ENCODE results near the gene EPAS1. TPM values are rescaled to one million over a fixed set of nuclear protein-coding genes. Genes with fewer than 3 reads are reported as not detected.

The EPAS1 gene
- total and polyA plus RNA-seq, 2 of the 8 experiments (the other 6 are each of a cell fraction or from before 2014, with no cell fraction given): 2.0 to 4.9 TPM

DNA sequence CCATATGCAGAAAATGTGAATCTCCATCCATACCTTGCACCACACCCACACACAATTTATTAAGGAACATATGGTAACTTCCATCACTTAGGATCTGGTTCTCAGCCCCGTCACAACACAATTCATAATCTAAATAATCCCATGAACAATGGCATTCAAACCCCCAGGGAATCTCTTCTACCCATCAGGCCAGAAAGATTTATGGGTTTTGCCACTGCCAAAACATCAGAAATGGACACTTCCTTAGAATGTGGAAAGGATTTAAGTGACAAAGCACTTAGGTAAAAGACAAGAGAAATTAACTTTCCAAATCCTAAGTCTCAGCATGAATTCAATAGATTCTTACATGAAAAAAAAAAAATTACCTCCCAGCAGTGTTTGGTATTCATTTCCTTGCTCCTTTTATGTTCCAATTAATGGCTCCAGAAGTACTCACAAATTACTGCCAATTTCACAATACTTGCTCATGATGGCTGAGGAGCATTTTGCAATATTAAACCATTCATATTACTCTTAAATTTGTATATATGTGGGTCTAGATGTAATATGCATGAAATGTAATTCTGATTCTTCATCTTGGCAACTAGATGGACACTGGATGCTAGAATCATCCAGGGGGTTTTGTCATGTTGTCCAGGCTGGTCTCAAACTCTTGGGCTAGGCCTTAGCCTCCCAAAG lies 125.6 kb downstream of the EPAS1 start (continued):
- TF ChIP-seq, protein P1, sequence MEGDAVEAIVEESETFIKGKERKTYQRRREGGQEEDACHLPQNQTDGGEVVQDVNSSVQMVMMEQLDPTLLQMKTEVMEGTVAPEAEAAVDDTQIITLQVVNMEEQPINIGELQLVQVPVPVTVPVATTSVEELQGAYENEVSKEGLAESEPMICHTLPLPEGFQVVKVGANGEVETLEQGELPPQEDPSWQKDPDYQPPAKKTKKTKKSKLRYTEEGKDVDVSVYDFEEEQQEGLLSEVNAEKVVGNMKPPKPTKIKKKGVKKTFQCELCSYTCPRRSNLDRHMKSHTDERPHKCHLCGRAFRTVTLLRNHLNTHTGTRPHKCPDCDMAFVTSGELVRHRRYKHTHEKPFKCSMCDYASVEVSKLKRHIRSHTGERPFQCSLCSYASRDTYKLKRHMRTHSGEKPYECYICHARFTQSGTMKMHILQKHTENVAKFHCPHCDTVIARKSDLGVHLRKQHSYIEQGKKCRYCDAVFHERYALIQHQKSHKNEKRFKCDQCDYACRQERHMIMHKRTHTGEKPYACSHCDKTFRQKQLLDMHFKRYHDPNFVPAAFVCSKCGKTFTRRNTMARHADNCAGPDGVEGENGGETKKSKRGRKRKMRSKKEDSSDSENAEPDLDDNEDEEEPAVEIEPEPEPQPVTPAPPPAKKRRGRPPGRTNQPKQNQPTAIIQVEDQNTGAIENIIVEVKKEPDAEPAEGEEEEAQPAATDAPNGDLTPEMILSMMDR (IDR thresholded peaks at IDR 0.05; ENCODE audit: control extremely low read depth in 1 of 3, insufficient read depth in 1 of 3, low read depth in 1 of 3, low read length in 3 of 3): no peak
- TF ChIP-seq BCL11A (IDR thresholded peaks at IDR 0.05; ENCODE audit: low read depth in 2 of 2, low read length in 2 of 2) (no peak), BRCA1 (IDR thresholded peaks at IDR 0.05; ENCODE audit: low read depth, low read length) (no peak), EP300 (IDR thresholded peaks at IDR 0.05; ENCODE audit: borderline replicate concordance in 1 of 2, low read depth in 2 of 2, low read length in 2 of 2) (no peak), TAF1 (IDR thresholded peaks at IDR 0.05; ENCODE audit: low read depth, low read length) (no peak)
